GM23338 (cell line): ENCODE results near the gene ALB. TPM values are rescaled to one million over a fixed set of nuclear protein-coding genes. Genes with fewer than 3 reads are reported as not detected.

Experiments used
- ATAC-seq: fragments of 200-7000 bp; cut with Tn5 transposase; 3 replicates; pipeline ENCODE4 v1.9.1; 2020
- DNase-seq: peaks from one replicate; pipeline ENCODE4 v3.0.0-alpha.2; 2015; ENCODE audit warnings: low spot score
- H2AFZ ChIP-seq: fragments of 200-600 bp; sonication (generic); 2 replicates; pipeline ENCODE4 v1.8.0; 2016; ENCODE audit warnings: antibody characterized with exemption, mild to moderate bottlenecking, moderate library complexity
- H3F3A ChIP-seq: fragments of 200-600 bp; sonication (generic); replicated peaks from 2 replicates; pipeline ENCODE4 v1.8.0; 2017; ENCODE audit warnings: antibody characterized with exemption, mixed run types, low read depth
- H3K27ac ChIP-seq: fragments of 200-600 bp; sonication (generic); 2 replicates; pipeline ENCODE4 v1.6.1; 2016; ENCODE audit warnings: low read depth
- H3K27me3 ChIP-seq: fragments of 200-600 bp; sonication (generic); 2 replicates; pipeline ENCODE4 v1.8.0; 2016; ENCODE audit warnings: mild to moderate bottlenecking, mixed run types, moderate library complexity; ENCODE audit not compliant: insufficient read depth
- H3K36me3 ChIP-seq: fragments of 200-600 bp; sonication (generic); 2 replicates; pipeline ENCODE4 v1.8.0; 2016; ENCODE audit warnings: mild to moderate bottlenecking; ENCODE audit not compliant: insufficient read depth
- H3K4me1 ChIP-seq: fragments of 200-600 bp; sonication (generic); 2 replicates; pipeline ENCODE4 v1.8.0; 2016; ENCODE audit warnings: mild to moderate bottlenecking, moderate library complexity; ENCODE audit not compliant: insufficient read depth
- H3K4me2 ChIP-seq: fragments of 200-600 bp; sonication (generic); 2 replicates; pipeline ENCODE4 v1.7.1; 2017; ENCODE audit warnings: mixed run types
- H3K4me3 ChIP-seq: fragments of 200-600 bp; sonication (generic); 2 replicates; pipeline ENCODE4 v1.6.1; 2016; ENCODE audit warnings: mixed run types
- H3K79me2 ChIP-seq: fragments of 200-600 bp; sonication (generic); replicated peaks from 2 replicates; pipeline ENCODE4 v1.8.0; 2017; ENCODE audit warnings: mild to moderate bottlenecking; ENCODE audit not compliant: insufficient read depth
- H3K9me2 ChIP-seq: fragments of 200-600 bp; sonication (generic); 2 replicates; pipeline ENCODE4 v1.8.0; 2017; ENCODE audit not compliant: insufficient read depth
- H4K20me1 ChIP-seq: fragments of 200-600 bp; sonication (generic); replicated peaks from 2 replicates; pipeline ENCODE4 v1.8.0; 2017; ENCODE audit warnings: mild to moderate bottlenecking; ENCODE audit not compliant: insufficient read depth
- H3K27ac Mint-ChIP-seq: 2 replicates; pipeline ENCODE4 v1.8.0; 2020; ENCODE audit warnings: inconsistent platforms, mild to moderate bottlenecking, moderate library complexity, mixed read lengths
- H3K27me3 Mint-ChIP-seq: 3 replicates; pipeline ENCODE4 v1.8.0; 2022; ENCODE audit warnings: low read depth, mild to moderate bottlenecking, moderate library complexity, mixed read lengths, inconsistent platforms; ENCODE audit not compliant: insufficient read depth, poor library complexity
- H3K36me3 Mint-ChIP-seq: 3 replicates; pipeline ENCODE4 v1.8.0; 2021; ENCODE audit warnings: low read depth, mild to moderate bottlenecking, inconsistent platforms, moderate library complexity, mixed read lengths
- H3K4me1 Mint-ChIP-seq: 3 replicates; pipeline ENCODE4 v1.8.0; 2020; ENCODE audit warnings: mild to moderate bottlenecking, inconsistent platforms, mixed read lengths
- H3K4me3 Mint-ChIP-seq: 3 replicates; pipeline ENCODE4 v1.8.0; 2021; ENCODE audit warnings: moderate library complexity, mild to moderate bottlenecking, inconsistent platforms, mixed read lengths
- H3K9me3 Mint-ChIP-seq: 3 replicates; pipeline ENCODE4 v1.8.0; 2020; ENCODE audit warnings: moderate library complexity, mild to moderate bottlenecking, inconsistent platforms, mixed read lengths
- CREB1 ChIP-seq: fragments of 250-450 bp; sonication (Bioruptor Pico); IDR thresholded peaks from 2 replicates; pipeline ENCODE4 v1.5.0; 2020; ENCODE audit warnings: low read depth, mild to moderate bottlenecking, moderate library complexity
- CTCF ChIP-seq, 2 experiments: fragments of 200-600 bp in 1 of 2; sonication (generic) in 1 of 2; conservative IDR thresholded peaks; 2 replicates each; pipeline versions ENCODE4 v1.5.1 to v1.6.1; 2016 to 2017; ENCODE audit warnings: antibody characterized with exemption in 2 of 2, low read depth in 2 of 2, mild to moderate bottlenecking in 2 of 2, moderate library complexity in 1 of 2
- ETS1 ChIP-seq: IDR thresholded peaks from 2 replicates; pipeline ENCODE4 v1.6.1; 2016; ENCODE audit warnings: antibody characterized with exemption
- EZH2 ChIP-seq: fragments of 200-600 bp; sonication (generic); IDR thresholded peaks from one replicate; pipeline ENCODE4 v1.8.0; 2017; ENCODE audit warnings: antibody characterized with exemption, mild to moderate bottlenecking, low read depth; ENCODE audit not compliant: unreplicated experiment
- EZH2phosphoT487 ChIP-seq: fragments of 200-600 bp; sonication (generic); IDR thresholded peaks from one replicate; pipeline ENCODE4 v1.8.1; 2018; ENCODE audit warnings: antibody characterized with exemption; ENCODE audit not compliant: unreplicated experiment
- JUNB ChIP-seq: IDR thresholded peaks from one replicate; pipeline ENCODE4 v1.6.1; 2016; ENCODE audit warnings: antibody characterized with exemption; ENCODE audit not compliant: unreplicated experiment
- NANOG ChIP-seq: IDR thresholded peaks from 2 replicates; pipeline ENCODE4 v1.6.1; 2016; ENCODE audit warnings: antibody characterized with exemption, borderline replicate concordance
- POLR2AphosphoS5 ChIP-seq: IDR thresholded peaks from 2 replicates; pipeline ENCODE4 v1.6.1; 2016; ENCODE audit warnings: antibody characterized with exemption, low read depth
- REST ChIP-seq: IDR thresholded peaks from one replicate; pipeline ENCODE4 v1.6.1; 2018; ENCODE audit warnings: antibody characterized with exemption; ENCODE audit not compliant: unreplicated experiment
- STAT1 ChIP-seq: IDR thresholded peaks from one replicate; pipeline ENCODE4 v1.6.1; 2016; ENCODE audit warnings: antibody characterized with exemption; ENCODE audit not compliant: unreplicated experiment
- ZNF114 ChIP-seq: fragments of 250-450 bp; sonication (Bioruptor Pico); IDR thresholded peaks from 2 replicates; pipeline ENCODE4 v1.5.0; 2020; ENCODE audit warnings: mild to moderate bottlenecking, moderate library complexity
- ZNF462 ChIP-seq: fragments of 250-450 bp; sonication (Bioruptor Pico); IDR thresholded peaks from 2 replicates; pipeline ENCODE4 v1.5.0; 2020; ENCODE audit warnings: mild to moderate bottlenecking, moderate library complexity
- polyA plus RNA-seq: library from polyadenylated mRNA; unstranded; fragments of >200 nt; fragmentation: Nextera tagmentation; extraction: Ambion mirVana; gene quantifications from 2 replicates; pipeline ENCODE4 v1.2.1, GENCODE V29; 2016
- total RNA-seq: library from RNA; depleted of rRNA; stranded (reverse); fragments of >200 nt; shearing (Covaris generic); gene quantifications from 2 replicates; pipeline ENCODE4 v1.2.3, GENCODE V29; 2014

The ALB gene
- total and polyA plus RNA-seq, 2 experiments from 2014 or later: not detected

- no peak for TF ChIP-seq ZNF462
Observed at GRCh38 chr4:73376251-73376650, 27.8 kb upstream of the ALB start (continued).

- Mint-ChIP-seq H3K27ac (no peak overlapping the region), H3K9me3 (no peaks in the 10 kb centered on the region), H3K27me3 (no peaks in the 10 kb centered on the region), H3K36me3 (no peaks in the 10 kb centered on the region), H3K4me1 (peaks cover 14% of the 10 kb centered on the region), H3K4me3 (no peak overlapping the region)
- H3K4me1 ChIP-seq: 0 out of 2 replicates have a peak, but pooled peaks cover 9% of the 10 kb centered on the region
- no peak overlapping the region for H2AFZ ChIP-seq
- no peaks in the 10 kb centered on the region for H3K27me3 ChIP-seq
- no peaks in the 10 kb centered on the region for H3K9me2 ChIP-seq
- no peak overlapping the region for H3K4me2 ChIP-seq
- no peaks in the 10 kb centered on the region for H3K36me3 ChIP-seq
- H3F3A ChIP-seq: no peaks in the 10 kb centered on the region
- ATAC-seq: no peak
- no peaks in the 10 kb centered on the region for H3K79me2 ChIP-seq
- no peak for DNase-seq
- H3K27ac ChIP-seq: no peak overlapping the region
- H4K20me1 ChIP-seq: no peaks in the 10 kb centered on the region
- H3K4me3 ChIP-seq: no peak overlapping the region
- no peak for TF ChIP-seq EZH2
- TF ChIP-seq EZH2phosphoT487: no peak
- TF ChIP-seq CTCF (conservative IDR thresholded peaks at IDR 0.05; ENCODE audit: low read depth in 2 of 2): no peak
- TF ChIP-seq STAT1: no peak
- no peak for TF ChIP-seq NANOG
- no peak for TF ChIP-seq ZNF114 (CRISPR knock-in tag)
- TF ChIP-seq POLR2AphosphoS5: no peak
- no peak for TF ChIP-seq REST
- TF ChIP-seq CREB1: no peak
- TF ChIP-seq ETS1: no peak
- no peak for TF ChIP-seq JUNB
Observed at GRCh38 chr4:73376976-73377375, 27.1 kb upstream of the ALB start.
